Measurements from ENCODE around the gene BCL2. TPM values are rescaled to one million over a fixed set of nuclear protein-coding genes. Genes with fewer than 3 reads are reported as not detected.
A peak's percentile ranks its signal among the peaks of the same experiment; 100 is the strongest.

The BCL2 gene
- total RNA-seq, 1 donor from 2014 or later = 20.5 TPM

DNA sequence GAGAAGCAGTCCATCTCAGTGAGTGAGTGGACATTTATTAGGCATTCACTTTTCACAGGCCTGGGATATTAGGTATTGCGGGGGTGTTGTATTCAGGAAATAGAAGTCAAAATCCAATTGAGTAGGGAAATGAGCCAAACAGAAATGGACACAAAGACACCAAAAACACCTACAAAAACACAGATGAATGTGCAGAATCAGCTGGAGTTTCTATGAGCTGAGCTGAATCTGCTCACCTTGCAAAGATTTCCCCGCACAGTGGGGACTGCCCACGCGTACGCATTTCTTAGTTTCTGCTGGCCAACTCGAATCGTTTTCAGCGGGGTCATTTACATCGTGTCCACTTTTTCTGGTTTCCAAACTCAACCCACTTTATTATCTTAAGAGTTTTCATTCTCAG is 160.0 kb downstream of the BCL2 start:
- peaks cover 12 to 69% of the 10 kb centered on the region in 2 donors for H3K4me1 ChIP-seq
- TF ChIP-seq, protein P1, sequence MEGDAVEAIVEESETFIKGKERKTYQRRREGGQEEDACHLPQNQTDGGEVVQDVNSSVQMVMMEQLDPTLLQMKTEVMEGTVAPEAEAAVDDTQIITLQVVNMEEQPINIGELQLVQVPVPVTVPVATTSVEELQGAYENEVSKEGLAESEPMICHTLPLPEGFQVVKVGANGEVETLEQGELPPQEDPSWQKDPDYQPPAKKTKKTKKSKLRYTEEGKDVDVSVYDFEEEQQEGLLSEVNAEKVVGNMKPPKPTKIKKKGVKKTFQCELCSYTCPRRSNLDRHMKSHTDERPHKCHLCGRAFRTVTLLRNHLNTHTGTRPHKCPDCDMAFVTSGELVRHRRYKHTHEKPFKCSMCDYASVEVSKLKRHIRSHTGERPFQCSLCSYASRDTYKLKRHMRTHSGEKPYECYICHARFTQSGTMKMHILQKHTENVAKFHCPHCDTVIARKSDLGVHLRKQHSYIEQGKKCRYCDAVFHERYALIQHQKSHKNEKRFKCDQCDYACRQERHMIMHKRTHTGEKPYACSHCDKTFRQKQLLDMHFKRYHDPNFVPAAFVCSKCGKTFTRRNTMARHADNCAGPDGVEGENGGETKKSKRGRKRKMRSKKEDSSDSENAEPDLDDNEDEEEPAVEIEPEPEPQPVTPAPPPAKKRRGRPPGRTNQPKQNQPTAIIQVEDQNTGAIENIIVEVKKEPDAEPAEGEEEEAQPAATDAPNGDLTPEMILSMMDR (IDR thresholded peaks at IDR 0.05) = no peak
- no peak for DNase-seq (ENCODE audit: low spot score in 2 of 2)
- no peaks in the 10 kb centered on the region for H3K36me3 ChIP-seq
- peak overlapping the region; percentile 63 to 83 for H3K27ac ChIP-seq
- H3K4me3 ChIP-seq = no peak overlapping the region
- H3K27me3 ChIP-seq = no peaks in the 10 kb centered on the region
- intact Hi-C loops (cut with DNase I) = no loop called here
- no peaks in the 10 kb centered on the region for H3K9me3 ChIP-seq

DNA sequence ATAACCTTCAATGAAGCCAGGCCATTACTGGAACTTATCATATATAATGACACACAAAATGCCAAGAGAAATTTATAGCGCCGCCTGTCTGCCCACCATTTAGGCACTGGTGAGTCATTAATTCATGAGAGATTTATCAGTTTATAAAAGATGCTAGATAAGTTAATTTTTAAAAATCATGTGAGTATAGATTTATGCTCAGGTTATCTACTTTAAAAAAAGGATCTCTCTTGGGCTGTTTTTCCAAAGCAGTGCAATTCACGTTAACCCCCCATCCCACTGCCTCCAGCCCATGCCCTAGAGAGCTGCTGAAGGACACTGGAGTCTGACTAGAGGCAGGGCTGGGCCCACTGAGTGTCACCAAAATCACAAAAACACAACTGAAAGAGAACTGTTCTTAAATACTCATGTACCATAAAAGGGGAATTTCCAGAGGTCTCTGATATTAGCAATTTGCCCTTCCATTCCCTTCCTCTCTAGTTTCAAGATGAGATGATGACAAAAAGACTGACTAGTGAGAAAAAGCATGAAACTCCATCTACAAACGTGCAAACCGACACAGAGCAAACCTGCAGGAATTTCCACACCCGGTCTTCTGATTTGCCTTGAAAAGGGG is 160.8 kb downstream of the BCL2 start:
- peaks cover 12 to 69% of the 10 kb centered on the region in 2 donors for H3K4me1 ChIP-seq
- no peak overlapping the region for H3K4me3 ChIP-seq
- TF ChIP-seq, protein P1 (IDR thresholded peaks at IDR 0.05) = no peak
- H3K27ac ChIP-seq = peak overlapping the region; percentile 63 to 83
- no peak for DNase-seq (ENCODE audit: low spot score in 2 of 2)
- intact Hi-C loops (cut with DNase I) = no loop called here
- H3K36me3 ChIP-seq = no peaks in the 10 kb centered on the region
- H3K27me3 ChIP-seq = no peaks in the 10 kb centered on the region
- H3K9me3 ChIP-seq = no peaks in the 10 kb centered on the region

DNA sequence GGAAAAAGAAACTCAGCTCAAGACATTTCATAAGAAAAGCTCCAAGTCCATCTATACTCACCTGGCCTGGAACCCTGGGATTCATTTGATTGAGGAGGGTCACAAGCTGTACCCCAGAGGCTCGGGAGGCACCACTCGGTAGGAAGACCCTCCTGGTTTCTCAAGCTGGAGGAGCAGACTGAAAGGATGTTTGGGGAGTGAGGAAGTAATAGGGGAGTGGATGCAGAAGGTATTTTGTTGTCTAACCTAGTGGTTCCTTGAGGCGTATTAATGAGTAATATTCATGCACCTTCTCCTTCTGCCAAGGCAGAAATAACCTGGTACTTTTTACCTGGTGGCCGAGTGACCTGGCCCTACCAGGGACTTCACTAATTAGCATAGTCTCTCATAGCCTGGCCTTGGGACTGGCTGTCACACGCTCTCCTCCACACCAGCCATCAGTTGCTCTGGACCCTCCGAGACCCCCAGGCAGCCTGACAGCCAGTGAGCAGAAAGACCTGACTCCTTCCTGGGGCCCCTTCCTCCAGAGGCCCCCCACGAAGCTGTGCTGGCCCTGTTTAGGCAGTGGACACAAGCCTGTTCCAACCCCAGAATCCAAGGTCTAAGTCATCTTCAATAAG is 161.4 kb downstream of the BCL2 start:
- Histone ChIP-seq H3K9me3 (no peaks in the 10 kb centered on the region), H3K4me1 (peaks cover 12 to 69% of the 10 kb centered on the region in 2 donors), H3K4me3 (peak overlapping the region in 1 of 2 donors; percentile 37), H3K27me3 (no peaks in the 10 kb centered on the region), H3K36me3 (no peaks in the 10 kb centered on the region), H3K27ac (peak overlapping the region; percentile 63 to 83)
- intact Hi-C loops (cut with DNase I) = no loop called here
- DNase-seq (ENCODE audit: low spot score in 2 of 2) = no peak
- TF ChIP-seq, protein P1 (IDR thresholded peaks at IDR 0.05) = no peak

DNA sequence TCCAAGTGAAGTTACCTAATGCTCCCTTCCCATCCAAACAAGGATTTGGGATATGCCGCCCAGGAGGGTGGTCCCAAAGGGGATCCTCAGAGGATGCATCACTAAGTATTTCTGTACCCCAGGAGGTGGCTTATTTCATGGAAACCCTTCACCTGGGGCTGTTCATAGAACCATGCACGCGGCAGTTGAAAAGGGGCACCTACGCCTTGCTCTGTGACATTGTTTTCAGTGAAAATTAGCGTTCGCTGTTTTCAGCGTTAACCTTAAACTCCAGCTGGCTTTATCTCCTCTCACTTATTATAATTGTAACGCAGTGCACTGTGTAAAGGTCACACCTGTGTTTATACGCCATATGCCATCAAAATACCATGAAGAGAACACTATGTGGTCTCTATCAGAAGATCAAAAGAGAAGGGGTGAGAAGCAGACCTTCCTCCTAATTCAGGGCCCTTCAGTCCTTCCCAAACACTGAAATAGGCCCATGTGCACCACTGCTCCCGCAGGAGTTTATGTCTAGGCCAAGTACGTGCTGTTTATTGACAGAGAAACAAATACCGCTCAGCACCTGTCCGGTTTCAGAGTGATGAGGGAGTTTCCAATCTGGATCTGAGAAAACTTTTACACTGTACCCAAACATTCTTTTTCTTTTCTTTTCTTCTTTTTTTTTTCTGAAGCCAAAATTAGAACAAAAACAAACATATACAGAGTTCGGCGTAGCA is 162.1 kb downstream of the BCL2 start:
- no peaks in the 10 kb centered on the region for H3K27me3 ChIP-seq
- peak overlapping the region; percentile 63 to 83 for H3K27ac ChIP-seq
- H3K4me1 ChIP-seq = peaks cover 12 to 69% of the 10 kb centered on the region in 2 donors
- no peaks in the 10 kb centered on the region for H3K9me3 ChIP-seq
- TF ChIP-seq, protein P1 (IDR thresholded peaks at IDR 0.05) = no peak
- H3K4me3 ChIP-seq = peak overlapping the region in 1 of 2 donors; percentile 37
- no peak for DNase-seq (ENCODE audit: low spot score in 2 of 2)
- intact Hi-C loops (cut with DNase I) = no loop called here
- no peaks in the 10 kb centered on the region for H3K36me3 ChIP-seq

DNA sequence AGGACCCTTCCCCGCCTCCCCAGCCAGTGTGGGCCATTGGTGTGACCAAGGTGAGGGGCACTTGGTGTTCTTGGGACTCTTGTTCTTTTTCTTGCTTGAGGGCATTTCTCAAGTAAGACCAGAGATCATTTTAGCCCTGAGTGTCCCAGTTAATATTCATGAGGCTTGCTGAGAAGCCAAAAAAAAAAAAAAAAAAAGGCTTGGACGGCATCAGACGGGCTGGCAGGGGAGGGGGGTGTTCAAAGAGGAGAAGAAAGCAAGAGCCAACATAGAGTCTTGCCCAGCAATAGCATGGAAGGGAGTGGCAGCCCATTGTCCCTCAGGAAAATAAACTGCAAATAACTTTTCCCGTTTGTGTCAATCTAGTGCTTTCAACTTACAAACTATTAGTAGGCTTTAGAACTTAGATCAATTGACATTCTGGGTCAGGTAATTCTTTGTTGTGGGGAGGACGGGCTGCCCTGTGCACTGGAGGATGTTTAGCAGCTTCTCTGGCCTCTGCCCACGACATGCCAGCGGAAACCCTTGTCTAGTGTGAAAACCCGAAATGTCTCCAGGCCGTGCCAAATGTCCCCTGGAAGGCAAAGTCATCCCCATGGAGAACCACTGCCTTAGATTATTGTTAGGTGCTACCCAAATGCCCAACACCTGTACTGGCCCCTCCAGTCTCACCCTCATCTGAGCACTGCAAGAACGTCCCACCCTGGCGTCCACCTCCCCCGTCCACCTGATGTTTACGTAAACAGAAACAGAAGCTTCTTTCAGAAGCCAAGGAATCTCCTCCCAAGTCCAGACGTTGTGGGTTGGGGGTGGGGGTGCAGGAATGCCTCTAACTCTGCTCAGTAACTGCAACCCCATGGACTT is 163.4 kb downstream of the BCL2 start:
- intact Hi-C loops (cut with DNase I) = no loop called here
- Histone ChIP-seq H3K27ac (peak overlapping the region; percentile 63 to 83), H3K4me3 (peak overlapping the region in 1 of 2 donors; percentile 8), H3K27me3 (no peaks in the 10 kb centered on the region), H3K4me1 (peaks cover 9 to 56% of the 10 kb centered on the region in 2 donors), H3K9me3 (no peaks in the 10 kb centered on the region), H3K36me3 (no peaks in the 10 kb centered on the region)
- DNase-seq (ENCODE audit: low spot score in 2 of 2) = no peak
- TF ChIP-seq, protein P1 (IDR thresholded peaks at IDR 0.05) = no peak

Data from ascending aorta (tissue), 2 donors.